Keratinocyte (primary cell): ENCODE data around the gene CLDN2. TPM values are rescaled to one million over a fixed set of nuclear protein-coding genes. Genes with fewer than 3 reads are reported as not detected.

ENCODE experiments used
- DNase-seq: peaks from one replicate; pipeline ENCODE4 v3.0.0-alpha.2; 2011; ENCODE audit warnings: low read depth, missing footprints, low spot score
- FAIRE-seq: peaks from 2 replicates; lab custom pipeline; 2011; peaks lifted over from hg19 to GRCh38; lab: Jason Lieb, UNC
- H2AFZ ChIP-seq: 2 replicates; pipeline ENCODE4 v1.6.0; 2012; ENCODE audit warnings: low read length, control low read depth, inconsistent platforms; ENCODE audit not compliant: control insufficient read depth
- H3K27ac ChIP-seq: 2 replicates; pipeline ENCODE4 v1.5.1; 2011; ENCODE audit warnings: low read length; ENCODE audit not compliant: control insufficient read depth, insufficient read depth
- H3K27me3 ChIP-seq: 3 replicates; pipeline ENCODE4 v1.6.0; 2011; ENCODE audit warnings: low read length; ENCODE audit not compliant: control insufficient read depth, insufficient read depth; ENCODE audit errors: extremely low read depth
- H3K36me3 ChIP-seq, 2 experiments: 2 replicates in 1 of 2; 3 replicates in 1 of 2; pipeline ENCODE4 v1.5.1; 2011; ENCODE audit warnings: low read length in 2 of 2, mild to moderate bottlenecking in 1 of 2; ENCODE audit not compliant: control insufficient read depth in 2 of 2, insufficient read depth in 2 of 2; ENCODE audit errors: extremely low read depth in 1 of 2
- H3K4me1 ChIP-seq: 3 replicates; pipeline ENCODE4 v1.5.1; 2011; ENCODE audit warnings: low read length; ENCODE audit not compliant: control insufficient read depth, insufficient read depth; ENCODE audit errors: extremely low read depth
- H3K4me2 ChIP-seq: 3 replicates; pipeline ENCODE4 v1.6.0; 2011; ENCODE audit warnings: low read depth, low read length; ENCODE audit not compliant: control insufficient read depth, insufficient read depth; ENCODE audit errors: extremely low read depth
- H3K4me3 ChIP-seq, 3 experiments: fragments of 200-600 bp in 1 of 3; sonication (generic) in 1 of 3; 2 replicates in 2 of 3; 3 replicates in 1 of 3; pipeline ENCODE4 v1.5.1; 2011 to 2016; ENCODE audit warnings: low read length in 3 of 3, mild to moderate bottlenecking in 3 of 3, control low read depth in 2 of 3, inconsistent platforms in 1 of 3, low read depth in 1 of 3, mixed read lengths in 1 of 3, mixed run types in 1 of 3, moderate library complexity in 1 of 3; ENCODE audit not compliant: control insufficient read depth in 2 of 3, insufficient read depth in 2 of 3; ENCODE audit errors: extremely low read depth in 1 of 3
- H3K79me2 ChIP-seq: 2 replicates; pipeline ENCODE4 v1.6.0; 2012; ENCODE audit warnings: low read length; ENCODE audit not compliant: control insufficient read depth, insufficient read depth
- H3K9ac ChIP-seq: 3 replicates; pipeline ENCODE4 v1.6.0; 2011; ENCODE audit warnings: low read length; ENCODE audit not compliant: control insufficient read depth, insufficient read depth; ENCODE audit errors: extremely low read depth
- H3K9me1 ChIP-seq: 3 replicates; pipeline ENCODE4 v1.6.0; 2011; ENCODE audit warnings: low read length; ENCODE audit not compliant: control insufficient read depth, insufficient read depth; ENCODE audit errors: extremely low read depth
- H3K9me3 ChIP-seq: 2 replicates; pipeline ENCODE4 v1.5.1; 2012; ENCODE audit warnings: low read depth, low read length; ENCODE audit not compliant: control insufficient read depth
- H4K20me1 ChIP-seq: 3 replicates; pipeline ENCODE4 v1.6.0; 2011; ENCODE audit warnings: low read length; ENCODE audit not compliant: control insufficient read depth, insufficient read depth; ENCODE audit errors: extremely low read depth
- CTCF ChIP-seq, 3 experiments: IDR thresholded peaks in 1 of 3; conservative IDR thresholded peaks in 1 of 3; optimal IDR thresholded peaks in 1 of 3; 2 replicates in 2 of 3; 3 replicates in 1 of 3; pipeline versions ENCODE3 to v1.5.1; 2011; ENCODE audit warnings: low read length in 3 of 3, mild to moderate bottlenecking in 3 of 3, moderate library complexity in 2 of 3, control low read depth in 1 of 3, inconsistent platforms in 1 of 3; ENCODE audit not compliant: insufficient read depth in 2 of 3; ENCODE audit errors: extremely low read depth in 1 of 3
- EZH2 ChIP-seq: IDR thresholded peaks from one replicate; pipeline ENCODE4 v1.6.1; 2012; ENCODE audit warnings: inconsistent platforms, mild to moderate bottlenecking, low read length, moderate library complexity
- dilution Hi-C: fragments of 300-500 bp; cut with MboI; formaldehyde crosslinking; loops from one replicate; pipeline ENCODE4 v1.7.0; 2020; ENCODE audit warnings: low sequenced_read_pairs; ENCODE audit not compliant: extremely low pct_ligation_motif_present
- polyA plus RNA-seq, 5 experiments: library from polyadenylated mRNA; depleted of rRNA in 3 of 5; stranded (reverse) in 3 of 5; stranded (forward) in 1 of 5; unstranded in 1 of 5; fragments of >200 nt; gene quantifications; 1 replicate in 1 of 5; 2 replicates in 3 of 5; 3 replicates in 1 of 5; pipeline versions ENCODE4 v1.2.1 to v1.2.3, GENCODE V29; 2011 to 2012; ENCODE audit warnings: missing spikeins in 2 of 5, low read depth in 1 of 5, low replicate concordance in 1 of 5

CLDN2 gene
- polyA plus RNA-seq, 1 donor (not counting 4 experiments of a cell fraction or from before 2014, with no cell fraction given) = not detected

- no peaks in the 10 kb centered on the region for H3K9me3 ChIP-seq
- H2AFZ ChIP-seq = no peak overlapping the region
- peaks cover 7% of the 10 kb centered on the region for H3K27me3 ChIP-seq
- no peak overlapping the region for H3K9ac ChIP-seq
- no peaks in the 10 kb centered on the region for H4K20me1 ChIP-seq
- no peak for DNase-seq
- dilution Hi-C loops = no loop called here
- H3K27ac ChIP-seq = no peak overlapping the region
- no peaks in the 10 kb centered on the region for H3K36me3 ChIP-seq
- FAIRE-seq = no peak
- peaks cover 13% of the 10 kb centered on the region for H3K4me1 ChIP-seq
- no peak for TF ChIP-seq EZH2
- TF ChIP-seq CTCF (optimal IDR thresholded peaks at IDR 0.05 in 1 of 3, IDR thresholded peaks at IDR 0.05 in 1 of 3, conservative IDR thresholded peaks at IDR 0.05 in 1 of 3; ENCODE audit: extremely low read depth in 1 of 3, insufficient read depth in 2 of 3, low read length in 3 of 3) = no peak
- no peak overlapping the region for H3K4me3 ChIP-seq
- H3K4me2 ChIP-seq = no peak overlapping the region
- H3K79me2 ChIP-seq = no peaks in the 10 kb centered on the region
- H3K9me1 ChIP-seq = no peaks in the 10 kb centered on the region
Measured at GRCh38 chrX:106899276-106899675, 20.9 kb upstream of the CLDN2 start.

GRCh38 chrX:106899841-106900240 lies 20.4 kb upstream of the CLDN2 start:
- no peak for TF ChIP-seq EZH2
- no peak for TF ChIP-seq CTCF (optimal IDR thresholded peaks at IDR 0.05 in 1 of 3, IDR thresholded peaks at IDR 0.05 in 1 of 3, conservative IDR thresholded peaks at IDR 0.05 in 1 of 3; ENCODE audit: extremely low read depth in 1 of 3, insufficient read depth in 2 of 3, low read length in 3 of 3)
- Histone ChIP-seq H3K9ac (no peak overlapping the region), H3K4me1 (peaks cover 8% of the 10 kb centered on the region), H3K9me1 (no peaks in the 10 kb centered on the region), H3K4me3 (no peak overlapping the region), H4K20me1 (no peaks in the 10 kb centered on the region), H3K27ac (no peak overlapping the region), H3K27me3 (peaks cover 7% of the 10 kb centered on the region), H3K9me3 (no peaks in the 10 kb centered on the region), H3K4me2 (no peak overlapping the region), H3K79me2 (no peaks in the 10 kb centered on the region), H2AFZ (no peak overlapping the region), H3K36me3 (no peaks in the 10 kb centered on the region)
- dilution Hi-C loops = no loop called here
- FAIRE-seq (no peak), DNase-seq (no peak)
